PC-3 (cell line): Measurements from ENCODE around the gene ERBB4.

ENCODE experiments used
- CTCF ChIP-seq: fragments of 300-600 bp; sonication (generic); conservative IDR thresholded peaks from 2 replicates; pipeline ENCODE4 v1.5.1; 2017; ENCODE audit warnings: antibody characterized with exemption, low read depth, mild to moderate bottlenecking, low read length
- EZH2phosphoT487 ChIP-seq: fragments of 300-600 bp; sonication (generic); IDR thresholded peaks from 2 replicates; pipeline ENCODE4 v1.6.1; 2018; ENCODE audit warnings: mild to moderate bottlenecking, antibody characterized with exemption, low read length, borderline replicate concordance

GRCh38 chr2:212158081-212158480 lies 380.5 kb downstream of the ERBB4 start:
- no peak for TF ChIP-seq CTCF
- no peak for TF ChIP-seq EZH2phosphoT487
